HK-2 (cell line): Measurements from ENCODE around the gene DHX58.
A peak's percentile ranks its signal among the peaks of the same experiment; 100 is the strongest.

ENCODE experiments used
- DNase-seq: peaks from one replicate; pipeline ENCODE4 v3.0.0-alpha.2; 2018; ENCODE audit not compliant: unreplicated experiment

DHX58 gene

GRCh38 chr17:42110301-42111264 is 1.9 kb downstream of the DHX58 start:
- no peak for DNase-seq

GRCh38 chr17:42109086-42109485 is 3.4 kb downstream of the DHX58 start:
- no peak for DNase-seq

- no peak for DNase-seq
These were observed 4.6 kb downstream of the DHX58 start for GRCh38 chr17:42107597-42108576.

- DNase-seq = no peak
These were observed 5.4 kb downstream of the DHX58 start for GRCh38 chr17:42107124-42107523.

GRCh38 chr17:42106009-42106408 is 6.5 kb downstream of the DHX58 start:
- no peak for DNase-seq

GRCh38 chr17:42104264-42104663 is 8.2 kb downstream of the DHX58 start:
- no peak for DNase-seq

GRCh38 chr17:42103221-42103954 is 9.1 kb downstream of the DHX58 start:
- no peak for DNase-seq

- peak; percentile 76 for DNase-seq
These were observed 10.8 kb downstream of the DHX58 start for GRCh38 chr17:42101513-42102292.

GRCh38 chr17:42098730-42099399 is 13.6 kb downstream of the DHX58 start:
- DNase-seq = no peak

GRCh38 chr17:42097691-42098631 is 14.6 kb downstream of the DHX58 start, which contains the start of gene ZNF385C:
TSS of gene ZNF385C (minus strand) at chr17:42098473. CDS start at chr17:42063056, 35,417 bp downstream.
- DNase-seq = no peak

- no peak for DNase-seq
These were observed 16.0 kb downstream of the DHX58 start for GRCh38 chr17:42096360-42097111.

- no peak for DNase-seq
These were observed 18.0 kb downstream of the DHX58 start for GRCh38 chr17:42094375-42095069.

- DNase-seq = no peak
These were observed 19.6 kb downstream of the DHX58 start for GRCh38 chr17:42092939-42093338.

- DNase-seq = no peak
These were observed 21.3 kb downstream of the DHX58 start for GRCh38 chr17:42090964-42091790.

- no peak for DNase-seq
These were observed 23.8 kb downstream of the DHX58 start for GRCh38 chr17:42088736-42089135.
